Keratinocyte (primary cell): Measurements from ENCODE around the gene ZHX3. TPM values are rescaled to one million over a fixed set of nuclear protein-coding genes. Genes with fewer than 3 reads are reported as not detected.

Experiments
- DNase-seq: peaks from one replicate; pipeline ENCODE4 v3.0.0-alpha.2; 2011; ENCODE audit warnings: low read depth, missing footprints, low spot score
- FAIRE-seq: peaks from 2 replicates; lab custom pipeline; 2011; peaks lifted over from hg19 to GRCh38; lab: Jason Lieb, UNC
- H2AFZ ChIP-seq: 2 replicates; pipeline ENCODE4 v1.6.0; 2012; ENCODE audit warnings: low read length, control low read depth, inconsistent platforms; ENCODE audit not compliant: control insufficient read depth
- H3K27ac ChIP-seq: 2 replicates; pipeline ENCODE4 v1.5.1; 2011; ENCODE audit warnings: low read length; ENCODE audit not compliant: control insufficient read depth, insufficient read depth
- H3K27me3 ChIP-seq: 3 replicates; pipeline ENCODE4 v1.6.0; 2011; ENCODE audit warnings: low read length; ENCODE audit not compliant: control insufficient read depth, insufficient read depth; ENCODE audit errors: extremely low read depth
- H3K36me3 ChIP-seq, 2 experiments: 2 replicates in 1 of 2; 3 replicates in 1 of 2; pipeline ENCODE4 v1.5.1; 2011; ENCODE audit warnings: low read length in 2 of 2, mild to moderate bottlenecking in 1 of 2; ENCODE audit not compliant: control insufficient read depth in 2 of 2, insufficient read depth in 2 of 2; ENCODE audit errors: extremely low read depth in 1 of 2
- H3K4me1 ChIP-seq: 3 replicates; pipeline ENCODE4 v1.5.1; 2011; ENCODE audit warnings: low read length; ENCODE audit not compliant: control insufficient read depth, insufficient read depth; ENCODE audit errors: extremely low read depth
- H3K4me2 ChIP-seq: 3 replicates; pipeline ENCODE4 v1.6.0; 2011; ENCODE audit warnings: low read depth, low read length; ENCODE audit not compliant: control insufficient read depth, insufficient read depth; ENCODE audit errors: extremely low read depth
- H3K4me3 ChIP-seq, 3 experiments: fragments of 200-600 bp in 1 of 3; sonication (generic) in 1 of 3; 2 replicates in 2 of 3; 3 replicates in 1 of 3; pipeline ENCODE4 v1.5.1; 2011 to 2016; ENCODE audit warnings: low read length in 3 of 3, mild to moderate bottlenecking in 3 of 3, control low read depth in 2 of 3, inconsistent platforms in 1 of 3, low read depth in 1 of 3, mixed read lengths in 1 of 3, mixed run types in 1 of 3, moderate library complexity in 1 of 3; ENCODE audit not compliant: control insufficient read depth in 2 of 3, insufficient read depth in 2 of 3; ENCODE audit errors: extremely low read depth in 1 of 3
- H3K79me2 ChIP-seq: 2 replicates; pipeline ENCODE4 v1.6.0; 2012; ENCODE audit warnings: low read length; ENCODE audit not compliant: control insufficient read depth, insufficient read depth
- H3K9ac ChIP-seq: 3 replicates; pipeline ENCODE4 v1.6.0; 2011; ENCODE audit warnings: low read length; ENCODE audit not compliant: control insufficient read depth, insufficient read depth; ENCODE audit errors: extremely low read depth
- H3K9me1 ChIP-seq: 3 replicates; pipeline ENCODE4 v1.6.0; 2011; ENCODE audit warnings: low read length; ENCODE audit not compliant: control insufficient read depth, insufficient read depth; ENCODE audit errors: extremely low read depth
- H3K9me3 ChIP-seq: 2 replicates; pipeline ENCODE4 v1.5.1; 2012; ENCODE audit warnings: low read depth, low read length; ENCODE audit not compliant: control insufficient read depth
- H4K20me1 ChIP-seq: 3 replicates; pipeline ENCODE4 v1.6.0; 2011; ENCODE audit warnings: low read length; ENCODE audit not compliant: control insufficient read depth, insufficient read depth; ENCODE audit errors: extremely low read depth
- CTCF ChIP-seq, 3 experiments: IDR thresholded peaks in 1 of 3; conservative IDR thresholded peaks in 1 of 3; optimal IDR thresholded peaks in 1 of 3; 2 replicates in 2 of 3; 3 replicates in 1 of 3; pipeline versions ENCODE3 to v1.5.1; 2011; ENCODE audit warnings: low read length in 3 of 3, mild to moderate bottlenecking in 3 of 3, moderate library complexity in 2 of 3, control low read depth in 1 of 3, inconsistent platforms in 1 of 3; ENCODE audit not compliant: insufficient read depth in 2 of 3; ENCODE audit errors: extremely low read depth in 1 of 3
- EZH2 ChIP-seq: IDR thresholded peaks from one replicate; pipeline ENCODE4 v1.6.1; 2012; ENCODE audit warnings: inconsistent platforms, mild to moderate bottlenecking, low read length, moderate library complexity
- dilution Hi-C: fragments of 300-500 bp; cut with MboI; formaldehyde crosslinking; loops from one replicate; pipeline ENCODE4 v1.7.0; 2020; ENCODE audit warnings: low sequenced_read_pairs; ENCODE audit not compliant: extremely low pct_ligation_motif_present
- polyA plus RNA-seq, 5 experiments: library from polyadenylated mRNA; depleted of rRNA in 3 of 5; stranded (reverse) in 3 of 5; stranded (forward) in 1 of 5; unstranded in 1 of 5; fragments of >200 nt; gene quantifications; 1 replicate in 1 of 5; 2 replicates in 3 of 5; 3 replicates in 1 of 5; pipeline versions ENCODE4 v1.2.1 to v1.2.3, GENCODE V29; 2011 to 2012; ENCODE audit warnings: missing spikeins in 2 of 5, low read depth in 1 of 5, low replicate concordance in 1 of 5

The ZHX3 gene
- polyA plus RNA-seq, 1 donor (not counting 4 experiments of a cell fraction or from before 2014, with no cell fraction given) = 16.5 TPM

DNA sequence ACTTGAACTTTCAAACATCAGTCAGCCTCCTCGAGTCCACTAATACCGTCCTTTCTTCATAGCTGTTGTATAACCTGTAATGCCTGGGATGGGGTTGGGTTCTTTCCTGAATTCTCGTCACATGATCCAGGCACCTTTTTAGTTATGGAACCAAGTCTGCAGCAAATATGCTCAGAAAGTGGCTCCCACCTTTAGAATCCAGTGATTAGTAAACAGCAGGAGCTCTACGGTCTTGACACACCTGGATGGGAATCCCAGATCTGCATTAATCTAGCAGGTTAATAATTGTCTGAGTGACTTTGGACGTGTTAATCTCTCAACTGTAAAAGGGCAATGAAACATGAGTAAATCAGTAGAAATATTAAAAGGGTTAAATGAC, 729 bp upstream of the ZHX3 start:
- Histone ChIP-seq H4K20me1 (no peaks in the 10 kb centered on the region), H3K36me3 (no peaks in the 10 kb centered on the region), H3K9me1 (no peaks in the 10 kb centered on the region), H3K27me3 (no peaks in the 10 kb centered on the region), H3K9ac (peak overlapping the region; percentile 48), H3K4me1 (peaks cover 15% of the 10 kb centered on the region), H3K27ac (no peak overlapping the region), H3K79me2 (peaks cover 28% of the 10 kb centered on the region), H2AFZ (peak overlapping the region; percentile 48), H3K4me3 (peak overlapping the region; percentile 25 to 81 (median 53)), H3K9me3 (no peaks in the 10 kb centered on the region), H3K4me2 (peak overlapping the region; percentile 63)
- DNase-seq (no peak), FAIRE-seq (no peak)
- dilution Hi-C loops = no loop called here
- TF ChIP-seq EZH2 (no peak), CTCF (optimal IDR thresholded peaks at IDR 0.05 in 1 of 3, IDR thresholded peaks at IDR 0.05 in 1 of 3, conservative IDR thresholded peaks at IDR 0.05 in 1 of 3; ENCODE audit: extremely low read depth in 1 of 3, insufficient read depth in 2 of 3, low read length in 3 of 3) (no peak)

DNA sequence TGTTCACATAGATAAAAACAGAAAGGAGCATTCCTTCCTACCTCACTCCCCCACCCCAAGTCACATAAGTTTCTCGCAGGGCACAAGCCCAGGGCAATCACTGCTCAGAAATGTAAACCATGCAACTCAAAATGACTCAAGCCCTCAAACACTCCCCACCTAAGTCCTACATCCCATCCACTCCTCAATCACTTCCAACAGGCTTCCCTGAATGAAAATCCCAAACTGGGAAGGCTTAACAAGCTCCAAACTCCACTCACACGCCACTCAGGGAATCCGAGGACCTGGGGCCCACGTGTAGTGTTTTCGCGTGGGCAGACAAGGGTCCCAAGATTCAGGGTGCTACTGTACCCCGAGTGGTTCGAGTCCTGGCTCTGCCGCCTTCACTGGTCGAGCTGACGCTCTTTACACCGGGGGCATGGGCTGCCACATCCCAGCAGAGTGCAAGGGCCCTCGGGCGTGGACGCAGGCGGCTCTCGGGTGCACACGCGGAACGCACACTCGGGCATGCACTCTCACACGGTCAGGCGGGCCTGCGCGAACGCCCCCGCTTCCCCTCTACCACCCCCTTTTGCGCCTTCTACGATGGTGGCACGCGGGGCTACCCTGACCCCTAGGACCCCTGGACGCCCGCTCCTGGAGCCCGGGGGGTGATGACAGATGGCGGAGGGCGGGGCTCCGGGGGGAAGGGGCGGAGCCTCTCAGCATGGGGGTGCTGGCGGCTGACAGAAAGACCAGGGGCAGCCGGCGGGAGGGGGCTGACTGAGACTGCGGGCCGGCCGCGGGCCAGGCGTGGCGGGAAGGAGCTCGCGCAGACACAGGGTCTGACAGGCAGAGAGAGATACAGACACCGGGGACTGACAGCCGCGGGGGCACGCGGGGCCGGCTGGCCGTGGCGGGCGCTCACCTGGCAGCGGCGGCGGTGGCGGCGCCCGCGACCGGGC, 657 bp downstream of the ZHX3 start:
- H3K27me3 ChIP-seq = no peaks in the 10 kb centered on the region
- dilution Hi-C loops = no loop called here
- peak overlapping the region; percentile 78 for H3K27ac ChIP-seq
- peak overlapping the region; percentile 88 for H3K9ac ChIP-seq
- no peaks in the 10 kb centered on the region for H3K36me3 ChIP-seq
- no peaks in the 10 kb centered on the region for H3K9me1 ChIP-seq
- H3K79me2 ChIP-seq = peaks cover 40% of the 10 kb centered on the region
- H2AFZ ChIP-seq = peak overlapping the region; percentile 82
- FAIRE-seq = peak; percentile 78
- TF ChIP-seq EZH2 = no peak
- TF ChIP-seq CTCF (optimal IDR thresholded peaks at IDR 0.05 in 1 of 3, IDR thresholded peaks at IDR 0.05 in 1 of 3, conservative IDR thresholded peaks at IDR 0.05 in 1 of 3; ENCODE audit: extremely low read depth in 1 of 3, insufficient read depth in 2 of 3, low read length in 3 of 3) = no peak
- no peak for DNase-seq
- no peaks in the 10 kb centered on the region for H4K20me1 ChIP-seq
- H3K4me3 ChIP-seq = peak overlapping the region; percentile 64 to 82 (median 81)
- H3K4me1 ChIP-seq = peaks cover 15% of the 10 kb centered on the region
- H3K9me3 ChIP-seq = no peaks in the 10 kb centered on the region
- peak overlapping the region; percentile 87 for H3K4me2 ChIP-seq
